Ovary (tissue), 3 donors: ENCODE results near the gene DPY19L3.

Experiments used
- CTCF ChIP-seq, 3 donors: fragments of 450-650 bp in 2 of 3; fragments of 200-600 bp in 1 of 3; IDR thresholded peaks; one replicate each; pipeline versions ENCODE4 v1.5.1 to v1.8.0; 2016 to 2022; ENCODE audit warnings: antibody characterized with exemption in 3 of 3, mild to moderate bottlenecking in 1 of 3
- EP300 ChIP-seq: sonication (generic); formaldehyde crosslinking; IDR thresholded peaks from one replicate; pipeline ENCODE4 v1.6.1; 2017; ENCODE audit warnings: antibody characterized with exemption
- POLR2A ChIP-seq: fragments of 450-650 bp; IDR thresholded peaks from one replicate; pipeline ENCODE4 v1.6.1; 2017; ENCODE audit warnings: antibody characterized with exemption, mild to moderate bottlenecking, moderate library complexity
- donor health status: DM: no; HTN: no; CAD: no.

GRCh38 chr19:32469795-32470194 is 64.2 kb downstream of the DPY19L3 start:
- no peak for TF ChIP-seq CTCF (IDR thresholded peaks at IDR 0.05)
- TF ChIP-seq POLR2A: no peak
- TF ChIP-seq EP300: no peak
